GM12878 (cell line): Measurements from ENCODE around the gene ERAL1. TPM values are rescaled to one million over a fixed set of nuclear protein-coding genes. Genes with fewer than 3 reads are reported as not detected.

Experiments used
- ATAC-seq: fragments of 200-7000 bp; cut with Tn5 transposase; 3 replicates; pipeline ENCODE4 v1.9.1; 2020; ENCODE audit warnings: mild to moderate bottlenecking, moderate library complexity
- BruUV-seq: library from RNA; stranded (reverse); fragments of 400-500 nt; replicated peaks from 2 replicates; lab custom pipeline; 2021; lab: Mats Ljungman, UMichigan
- CTCF ChIA-PET: fragments of 300-600 bp; sonication (Branson Sonifier 250); formaldehyde crosslinking; extraction: SDS; loops from one replicate; lab custom pipeline; 2021; ENCODE audit warnings: inconsistent platforms; lab: Yijun Ruan, JAX
- POLR2A ChIA-PET: fragments of 350-600 bp; formaldehyde crosslinking; extraction: SDS; loops from one replicate; lab custom pipeline; 2021; ENCODE audit warnings: inconsistent platforms; lab: Charles Lee
- RAD21 ChIA-PET: fragments of 300-600 bp; sonication (Branson Sonifier 250); formaldehyde crosslinking; loops from one replicate; lab custom pipeline; 2023; ENCODE audit warnings: antibody characterized with exemption; ENCODE audit not compliant: unreplicated experiment; lab: Charles Lee
- SMC1A ChIA-PET: fragments of 300-600 bp; sonication (Branson Sonifier 250); formaldehyde crosslinking; loops from one replicate; lab custom pipeline; 2023; ENCODE audit not compliant: unreplicated experiment, uncharacterized antibody; lab: Charles Lee
- DNase-seq: peaks from one replicate; pipeline ENCODE4 v3.0.0-alpha.2; 2011; ENCODE audit warnings: low read depth, low spot score
- FAIRE-seq: peaks from 3 replicates; lab custom pipeline; 2011; peaks lifted over from hg19 to GRCh38; lab: Jason Lieb, UNC
- H2AFZ ChIP-seq: 2 replicates; pipeline ENCODE4 v1.6.0; 2011; ENCODE audit warnings: low read depth, low read length, control low read depth; ENCODE audit not compliant: control insufficient read depth
- H3K27ac ChIP-seq: 2 replicates; pipeline ENCODE4 v1.5.1; 2011; ENCODE audit warnings: control low read depth; ENCODE audit not compliant: control insufficient read depth, insufficient read depth
- H3K27me3 ChIP-seq, 2 experiments: replicated peaks in 1 of 2; 2 replicates each; pipeline versions ENCODE4 v1.6.0 to v1.6.1; 2011; ENCODE audit warnings: low read length in 1 of 2; ENCODE audit not compliant: control insufficient read depth in 2 of 2, insufficient read depth in 2 of 2
- H3K36me3 ChIP-seq, 2 experiments: 2 replicates each; pipeline ENCODE4 v1.5.1; 2011; ENCODE audit warnings: low read length in 1 of 2; ENCODE audit not compliant: control insufficient read depth in 2 of 2, insufficient read depth in 2 of 2
- H3K4me1 ChIP-seq: 2 replicates; pipeline ENCODE4 v1.6.1; 2011; ENCODE audit warnings: mild to moderate bottlenecking, low read length, moderate library complexity, mixed read lengths; ENCODE audit not compliant: control insufficient read depth, insufficient read depth
- H3K4me2 ChIP-seq: 2 replicates; pipeline ENCODE4 v1.6.0; 2011; ENCODE audit warnings: control low read depth; ENCODE audit not compliant: control insufficient read depth, insufficient read depth
- H3K4me3 ChIP-seq: fragments of 200-600 bp; sonication (generic); 2 replicates; pipeline ENCODE4 v1.5.1; 2016
- H3K79me2 ChIP-seq: 2 replicates; pipeline ENCODE4 v1.6.0; 2011; ENCODE audit warnings: low read length; ENCODE audit not compliant: control insufficient read depth, insufficient read depth
- H3K9ac ChIP-seq: 2 replicates; pipeline ENCODE4 v1.8.0; 2011; ENCODE audit warnings: low read length, control low read depth, mixed read lengths; ENCODE audit not compliant: control insufficient read depth, insufficient read depth
- H3K9me3 ChIP-seq: replicated peaks from 3 replicates; pipeline ENCODE4 v1.5.1; 2011; ENCODE audit warnings: mild to moderate bottlenecking, low read length; ENCODE audit not compliant: control insufficient read depth, insufficient read depth
- H4K20me1 ChIP-seq: 2 replicates; pipeline ENCODE4 v1.6.0; 2011; ENCODE audit not compliant: control insufficient read depth, insufficient read depth
- CREM ChIP-seq: IDR thresholded peaks from 2 replicates; pipeline ENCODE4 v1.6.1; 2014; ENCODE audit warnings: antibody characterized with exemption, low read depth
- E2F4 ChIP-seq: IDR thresholded peaks from 2 replicates; pipeline ENCODE4 v1.6.1; 2012; ENCODE audit warnings: low read depth, low read length, improper control_type of control experiment
- EGR1 ChIP-seq, 2 experiments: IDR thresholded peaks; 1 replicate in 1 of 2; 2 replicates in 1 of 2; pipeline ENCODE4 v1.6.1; 2011 to 2012; ENCODE audit warnings: low read depth in 2 of 2, low read length in 2 of 2, borderline replicate concordance in 1 of 2, mild to moderate bottlenecking in 1 of 2, moderate library complexity in 1 of 2
- IRF4 ChIP-seq: IDR thresholded peaks from 2 replicates; pipeline ENCODE4 v1.6.1; 2011; ENCODE audit warnings: low read depth, low read length
- MTA3 ChIP-seq: IDR thresholded peaks from 2 replicates; pipeline ENCODE4 v1.6.1; 2012; ENCODE audit warnings: low read length, inconsistent platforms, borderline replicate concordance
- NR2F1 ChIP-seq: fragments of 450-650 bp; conservative IDR thresholded peaks from 2 replicates; pipeline ENCODE4 v1.6.1; 2017; ENCODE audit warnings: mild to moderate bottlenecking
- SREBF1 ChIP-seq: IDR thresholded peaks from 2 replicates; pipeline ENCODE4 v1.6.1; 2012; ENCODE audit warnings: mild to moderate bottlenecking, low read length
- ZBED1 ChIP-seq: IDR thresholded peaks from 2 replicates; pipeline ENCODE4 v1.6.1; 2016; ENCODE audit warnings: borderline replicate concordance
- WGBS: methylation state at CpG from one replicate; pipeline ENCODE4 v1.1.6; 2016; ENCODE audit warnings: low lambda C conversion rate; ENCODE audit not compliant: insufficient replicate concordance, insufficient coverage; ENCODE audit errors: missing lambda C conversion rate; 5-methylcytosine and 5-hydroxymethylcytosine counted together
- in situ Hi-C: fragments of 300-500 bp; cut with MboI; formaldehyde crosslinking; loops from 9 replicates; pipeline ENCODE4 v1.14.3; 2018; ENCODE audit warnings: mixed read lengths
- intact Hi-C: fragments of 100-400 bp; cut with micrococcal nuclease; formaldehyde crosslinking; loops from one replicate; pipeline ENCODE4 v1.14.2; 2022; ENCODE audit not compliant: unreplicated experiment
- polyA plus RNA-seq, 11 experiments: library from polyadenylated mRNA; depleted of rRNA in 4 of 11; unstranded in 6 of 11; stranded (reverse) in 5 of 11; fragments of >200 nt; fragmentation: Nextera tagmentation in 4 of 11; fragmentation: Illumina TruSeq in 1 of 11; extraction: Ambion mirVana in 4 of 11; extraction: Trizol in 1 of 11; gene quantifications; 1 replicate in 1 of 11; 2 replicates in 10 of 11; pipeline versions ENCODE4 v1.2.1 to v1.2.3, GENCODE V29; 2011 to 2016; ENCODE audit warnings: inconsistent platforms in 2 of 11, missing spikeins in 2 of 11, low read depth in 1 of 11
- total RNA-seq, 4 experiments: library from RNA; depleted of rRNA in 3 of 4; stranded (reverse); fragments of >200 nt in 3 of 4; fragmentation: Illumina TruSeq in 1 of 4; extraction: Trizol in 1 of 4; gene quantifications; 2 replicates each; pipeline versions ENCODE4 v1.2.1 to v1.2.3, GENCODE V29; 2013 to 2021
- TF ChIP-seq, protein P1 (sequence below): fragments of 450-650 bp; IDR thresholded peaks from 2 replicates; pipeline ENCODE4 v1.6.1; 2017; ENCODE audit warnings: mild to moderate bottlenecking, moderate library complexity
- TF ChIP-seq, protein P2 (sequence below): IDR thresholded peaks from 2 replicates; pipeline ENCODE4 v1.6.1; 2012; ENCODE audit warnings: low read depth, low read length, improper control_type of control experiment

The ERAL1 gene
- total and polyA plus RNA-seq, 10 of the 15 experiments (the other 5 are each of a cell fraction or from before 2014, with no cell fraction given), result 27.7 to 175 (median 104) TPM

DNA sequence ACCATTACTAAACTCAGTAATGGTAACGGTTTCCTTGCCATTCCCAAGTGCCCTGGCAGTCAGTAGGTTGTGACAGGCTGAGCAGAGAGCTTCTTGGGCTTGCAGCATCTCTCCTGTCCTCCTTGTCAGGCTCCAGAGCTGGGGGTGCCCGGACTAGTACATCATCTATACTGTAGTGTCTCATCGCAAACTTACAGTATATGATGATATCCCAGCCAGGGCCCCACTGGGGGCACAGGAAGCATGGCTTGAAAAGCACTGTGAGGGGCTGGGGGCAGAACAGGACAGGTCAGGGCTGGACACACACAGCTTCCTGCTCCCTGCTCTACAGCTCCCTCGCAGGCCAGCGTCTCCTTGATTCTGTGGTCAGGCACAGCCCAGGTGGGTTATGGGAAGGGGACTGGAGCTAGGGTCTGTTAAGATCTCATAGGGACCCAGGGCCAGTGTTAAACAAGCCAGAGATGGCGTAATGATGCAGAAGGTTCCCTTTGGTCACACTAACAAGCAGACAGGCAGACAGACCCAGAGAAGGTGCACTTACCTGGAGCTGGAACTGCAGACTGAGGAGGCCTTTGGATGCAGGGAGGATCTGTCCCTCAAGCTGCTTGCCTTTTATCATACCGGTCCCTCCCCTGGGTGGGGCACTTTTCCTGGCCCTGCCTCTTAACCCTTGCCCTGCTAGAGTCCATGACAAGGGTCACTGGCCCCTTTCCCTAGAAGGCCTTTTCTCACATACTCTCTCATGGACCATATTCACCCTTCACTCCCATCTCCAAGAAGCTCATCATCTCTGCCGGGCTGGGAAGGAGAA, 6.8 kb downstream of the ERAL1 start:
- ChIA-PET SMC1A (interaction anchor here (0.7 to 1.7 kb wide), 3 partner anchors 10 to 98 kb away, joined by 3 to 5 read pairs (median 4); no protein-coding TSS in a partner anchor), POLR2A (interaction anchor here (0.5 to 1.2 kb wide), 3 partner anchors 37 to 53 kb away, joined by 5 to 7 read pairs (median 6); no protein-coding TSS in a partner anchor), CTCF (interaction anchor here (0.7 to 0.8 kb wide), 2 partner anchors 34 to 39 kb away, joined by 3 read pairs; no protein-coding TSS in a partner anchor), RAD21 (interaction anchor here (0.6 to 1.1 kb wide), 2 partner anchors 31 to 107 kb away, joined by 4 read pairs; no protein-coding TSS in a partner anchor)
- TF ChIP-seq EGR1 (IDR thresholded peaks at IDR 0.05; ENCODE audit: borderline replicate concordance in 1 of 2, low read depth in 2 of 2, low read length in 2 of 2) (no peak), CREM (no peak), IRF4 (no peak), MTA3 (no peak), ZBED1 (no peak), SREBF1 (no peak), NR2F1 (no peak), E2F4 (no peak)
- TF ChIP-seq, protein P1, sequence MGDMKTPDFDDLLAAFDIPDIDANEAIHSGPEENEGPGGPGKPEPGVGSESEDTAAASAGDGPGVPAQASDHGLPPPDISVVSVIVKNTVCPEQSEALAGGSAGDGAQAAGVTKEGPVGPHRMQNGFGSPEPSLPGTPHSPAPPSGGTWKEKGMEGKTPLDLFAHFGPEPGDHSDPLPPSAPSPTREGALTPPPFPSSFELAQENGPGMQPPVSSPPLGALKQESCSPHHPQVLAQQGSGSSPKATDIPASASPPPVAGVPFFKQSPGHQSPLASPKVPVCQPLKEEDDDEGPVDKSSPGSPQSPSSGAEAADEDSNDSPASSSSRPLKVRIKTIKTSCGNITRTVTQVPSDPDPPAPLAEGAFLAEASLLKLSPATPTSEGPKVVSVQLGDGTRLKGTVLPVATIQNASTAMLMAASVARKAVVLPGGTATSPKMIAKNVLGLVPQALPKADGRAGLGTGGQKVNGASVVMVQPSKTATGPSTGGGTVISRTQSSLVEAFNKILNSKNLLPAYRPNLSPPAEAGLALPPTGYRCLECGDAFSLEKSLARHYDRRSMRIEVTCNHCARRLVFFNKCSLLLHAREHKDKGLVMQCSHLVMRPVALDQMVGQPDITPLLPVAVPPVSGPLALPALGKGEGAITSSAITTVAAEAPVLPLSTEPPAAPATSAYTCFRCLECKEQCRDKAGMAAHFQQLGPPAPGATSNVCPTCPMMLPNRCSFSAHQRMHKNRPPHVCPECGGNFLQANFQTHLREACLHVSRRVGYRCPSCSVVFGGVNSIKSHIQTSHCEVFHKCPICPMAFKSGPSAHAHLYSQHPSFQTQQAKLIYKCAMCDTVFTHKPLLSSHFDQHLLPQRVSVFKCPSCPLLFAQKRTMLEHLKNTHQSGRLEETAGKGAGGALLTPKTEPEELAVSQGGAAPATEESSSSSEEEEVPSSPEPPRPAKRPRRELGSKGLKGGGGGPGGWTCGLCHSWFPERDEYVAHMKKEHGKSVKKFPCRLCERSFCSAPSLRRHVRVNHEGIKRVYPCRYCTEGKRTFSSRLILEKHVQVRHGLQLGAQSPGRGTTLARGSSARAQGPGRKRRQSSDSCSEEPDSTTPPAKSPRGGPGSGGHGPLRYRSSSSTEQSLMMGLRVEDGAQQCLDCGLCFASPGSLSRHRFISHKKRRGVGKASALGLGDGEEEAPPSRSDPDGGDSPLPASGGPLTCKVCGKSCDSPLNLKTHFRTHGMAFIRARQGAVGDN, result no peak
- TF ChIP-seq, protein P2, sequence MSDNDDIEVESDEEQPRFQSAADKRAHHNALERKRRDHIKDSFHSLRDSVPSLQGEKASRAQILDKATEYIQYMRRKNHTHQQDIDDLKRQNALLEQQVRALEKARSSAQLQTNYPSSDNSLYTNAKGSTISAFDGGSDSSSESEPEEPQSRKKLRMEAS, result no peak
- no peak for ATAC-seq
- Histone ChIP-seq H3K79me2 (no peaks in the 10 kb centered on the region), H3K36me3 (peaks cover 10 to 16% of the 10 kb centered on the region in 2 experiments; a peak in 3 of 4 replicates), H3K4me2 (no peak overlapping the region), H3K27ac (no peak overlapping the region), H3K9me3 (no peaks in the 10 kb centered on the region), H3K9ac (no peak overlapping the region), H2AFZ (no peak overlapping the region), H4K20me1 (no peaks in the 10 kb centered on the region), H3K4me1 (peaks cover 14% of the 10 kb centered on the region), H3K27me3 (no peaks in the 10 kb centered on the region), H3K4me3 (no peak overlapping the region)
- intact Hi-C loops (no loop called here), in situ Hi-C loops (no loop called here)
- no peak for FAIRE-seq
- 77% methylated on average over 8 of the region's 8 CpGs for WGBS
- no peak for DNase-seq
- BruUV-seq, result no TSS peak
